GM13976 (cell line): ENCODE data around the gene RASGRP1.

Source experiments
- DNase-seq: peaks from one replicate; pipeline ENCODE4 v3.0.0; 2012; ENCODE audit warnings: low spot score
- in situ Hi-C: fragments of 300-500 bp; cut with MboI; formaldehyde crosslinking; loops from one replicate; pipeline ENCODE4 v1.12.0; 2022; ENCODE audit warnings: low sequenced_read_pairs, mixed read lengths, inconsistent platforms; ENCODE audit not compliant: unreplicated experiment
- TF ChIP-seq, protein P1 (sequence below): IDR thresholded peaks from 2 replicates; pipeline ENCODE4 v1.5.1; 2012; ENCODE audit warnings: borderline replicate concordance, mild to moderate bottlenecking; ENCODE audit not compliant: insufficient read depth; ENCODE audit errors: extremely low read depth, missing control alignments, control extremely low read depth

RASGRP1 gene

DNA sequence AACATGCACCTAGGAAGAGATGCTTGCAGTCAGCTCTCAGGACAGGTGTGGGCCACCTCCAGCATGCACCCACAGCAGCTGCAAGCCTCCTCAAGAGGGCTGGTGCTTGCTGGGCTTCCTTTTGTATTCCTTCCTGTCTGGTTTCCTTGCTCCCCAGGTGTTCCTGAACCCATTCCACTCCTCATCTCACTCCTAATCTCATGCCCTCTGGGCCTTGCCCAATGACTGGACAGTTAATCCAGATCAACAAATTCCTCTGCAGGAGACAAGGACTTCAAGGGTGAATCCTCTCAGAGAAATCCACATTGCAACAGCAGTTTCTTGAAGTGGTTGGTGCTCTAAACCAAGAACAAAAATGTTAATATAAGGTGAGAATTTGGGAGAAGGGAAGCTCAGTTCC, 30.7 kb downstream of the RASGRP1 start:
- in situ Hi-C loops, result no loop called here
- DNase-seq, result no peak
- TF ChIP-seq, protein P1, sequence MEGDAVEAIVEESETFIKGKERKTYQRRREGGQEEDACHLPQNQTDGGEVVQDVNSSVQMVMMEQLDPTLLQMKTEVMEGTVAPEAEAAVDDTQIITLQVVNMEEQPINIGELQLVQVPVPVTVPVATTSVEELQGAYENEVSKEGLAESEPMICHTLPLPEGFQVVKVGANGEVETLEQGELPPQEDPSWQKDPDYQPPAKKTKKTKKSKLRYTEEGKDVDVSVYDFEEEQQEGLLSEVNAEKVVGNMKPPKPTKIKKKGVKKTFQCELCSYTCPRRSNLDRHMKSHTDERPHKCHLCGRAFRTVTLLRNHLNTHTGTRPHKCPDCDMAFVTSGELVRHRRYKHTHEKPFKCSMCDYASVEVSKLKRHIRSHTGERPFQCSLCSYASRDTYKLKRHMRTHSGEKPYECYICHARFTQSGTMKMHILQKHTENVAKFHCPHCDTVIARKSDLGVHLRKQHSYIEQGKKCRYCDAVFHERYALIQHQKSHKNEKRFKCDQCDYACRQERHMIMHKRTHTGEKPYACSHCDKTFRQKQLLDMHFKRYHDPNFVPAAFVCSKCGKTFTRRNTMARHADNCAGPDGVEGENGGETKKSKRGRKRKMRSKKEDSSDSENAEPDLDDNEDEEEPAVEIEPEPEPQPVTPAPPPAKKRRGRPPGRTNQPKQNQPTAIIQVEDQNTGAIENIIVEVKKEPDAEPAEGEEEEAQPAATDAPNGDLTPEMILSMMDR, result no peak

DNA sequence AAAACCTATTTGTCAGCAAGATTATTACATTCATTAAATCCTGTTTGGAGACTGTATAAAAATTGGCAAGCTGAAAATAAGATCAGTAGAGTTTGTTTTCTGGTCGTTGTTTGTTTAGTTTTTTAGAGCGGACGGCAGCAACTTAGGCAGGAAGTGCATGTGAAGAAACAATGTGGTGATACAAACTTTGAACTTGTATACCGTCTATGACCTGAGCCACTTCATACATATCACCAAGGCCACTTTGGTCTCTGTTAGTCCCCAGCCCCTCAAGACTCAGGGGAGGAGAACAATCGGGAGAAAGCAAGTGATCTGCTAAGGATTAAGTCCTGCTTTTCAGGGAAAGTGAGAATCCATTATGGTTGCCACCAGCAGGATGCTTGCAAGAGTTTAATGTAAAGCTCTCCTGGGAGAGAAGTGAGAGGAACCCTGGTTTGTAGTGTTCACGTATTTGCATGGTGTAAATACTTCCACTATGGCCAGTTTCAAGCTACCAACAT, 31.1 kb downstream of the RASGRP1 start:
- no peak for DNase-seq
- TF ChIP-seq, protein P1, result no peak
- in situ Hi-C loops, result no loop called here

DNA sequence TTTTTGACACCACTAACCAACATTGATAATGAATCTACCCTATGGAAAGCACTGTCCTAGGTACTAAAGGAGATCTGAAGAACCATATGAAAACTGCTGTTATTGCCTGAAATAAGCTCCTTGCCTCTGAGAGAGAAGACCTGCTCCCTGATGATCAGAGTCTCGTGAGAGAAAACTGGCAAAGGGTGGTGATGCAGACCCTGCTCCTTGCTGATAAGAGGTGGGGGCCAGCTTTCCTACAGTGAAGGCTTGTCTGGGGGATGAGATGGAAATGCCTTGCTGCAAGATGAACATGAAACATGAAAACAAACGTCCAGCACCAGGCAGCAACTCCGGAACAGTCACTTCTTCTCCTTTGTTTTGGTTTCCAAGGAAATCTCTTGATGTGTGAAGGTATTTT, 31.9 kb downstream of the RASGRP1 start:
- in situ Hi-C loops, result no loop called here
- TF ChIP-seq, protein P1, result no peak
- DNase-seq, result no peak

DNA sequence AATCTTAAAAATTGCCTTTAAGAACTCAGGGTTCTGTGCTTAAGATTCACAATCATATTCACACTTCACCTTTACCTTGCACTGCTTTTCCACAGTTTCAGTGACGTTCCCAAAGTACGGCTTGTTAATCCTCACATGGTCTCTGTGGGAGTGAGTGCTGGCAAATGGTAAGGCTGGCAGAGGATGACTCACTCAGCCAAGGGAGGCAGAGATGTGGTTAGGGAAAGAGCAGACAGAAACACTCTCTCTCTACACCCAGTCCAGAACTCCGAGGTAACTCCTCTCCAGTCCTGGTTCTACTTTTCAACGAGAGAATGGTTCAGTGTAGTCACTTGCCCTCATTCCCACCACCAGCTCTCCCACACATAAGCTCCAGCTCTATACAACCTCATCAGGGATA, 33.1 kb downstream of the RASGRP1 start:
- in situ Hi-C loops, result no loop called here
- TF ChIP-seq, protein P1, result no peak
- no peak for DNase-seq

DNA sequence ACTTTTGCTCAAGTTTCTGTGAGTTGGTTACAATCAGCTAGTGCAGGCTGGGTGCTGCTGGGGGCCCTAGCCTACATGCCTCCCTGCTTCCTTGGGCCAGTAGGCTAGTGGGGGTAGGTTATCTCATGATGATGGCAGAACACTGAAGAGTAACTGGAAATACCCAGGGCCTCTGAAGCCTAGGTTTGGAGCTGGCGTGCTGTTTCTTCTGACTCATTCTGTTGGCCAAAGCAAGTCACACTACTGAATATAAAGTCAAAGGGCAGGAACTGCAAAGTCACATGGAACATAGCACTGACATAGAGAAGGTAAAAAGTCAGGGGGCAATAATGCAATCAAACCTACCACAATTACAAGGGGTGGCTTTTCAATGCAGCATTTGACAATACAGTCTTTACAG, 34.5 kb downstream of the RASGRP1 start:
- DNase-seq, result no peak
- TF ChIP-seq, protein P1, result no peak
- in situ Hi-C loops, result no loop called here

DNA sequence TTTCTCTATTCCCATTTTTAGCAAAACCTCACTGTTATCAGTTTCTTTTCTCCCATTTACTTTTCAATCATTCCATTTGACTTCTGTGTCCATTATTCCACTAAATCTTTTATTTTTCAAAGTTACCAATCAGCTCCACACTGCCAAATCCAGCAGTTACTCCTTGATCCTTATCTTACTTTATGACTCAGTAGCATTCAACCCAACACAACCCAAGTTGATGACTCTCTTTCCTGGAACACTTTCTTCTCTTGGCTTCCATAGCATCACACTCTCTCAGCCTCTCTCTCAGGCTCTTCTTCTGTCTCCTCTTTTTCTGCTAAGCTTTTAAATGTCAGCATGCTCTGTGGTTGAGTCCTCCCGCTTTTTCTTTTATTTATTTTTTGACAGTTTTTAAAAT, 36.3 kb downstream of the RASGRP1 start:
- in situ Hi-C loops, result no loop called here
- no peak for DNase-seq

DNA sequence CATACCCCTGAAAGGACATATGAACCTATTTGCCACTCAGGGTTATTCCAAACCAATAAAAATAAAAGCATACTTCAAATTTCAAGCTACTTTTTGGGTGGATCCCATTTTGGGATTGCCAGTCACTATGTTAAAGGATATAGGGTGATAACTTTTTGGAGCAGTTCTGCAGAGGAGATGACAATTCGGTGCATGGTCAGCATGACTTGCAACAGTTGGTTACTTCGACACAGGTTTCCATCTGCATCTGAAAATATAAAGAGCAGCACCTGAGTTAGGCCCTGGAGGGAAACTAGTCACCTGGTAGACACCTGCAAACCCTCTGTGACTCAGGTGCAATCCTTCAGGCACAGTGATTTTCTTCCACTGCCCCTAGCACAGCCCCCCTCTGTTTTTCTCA, 38.5 kb downstream of the RASGRP1 start:
- TF ChIP-seq, protein P1, result no peak
- DNase-seq, result no peak
- in situ Hi-C loops, result no loop called here

More for the DNA sequence above, 36.3 kb downstream of the RASGRP1 start:
- TF ChIP-seq, protein P1, result no peak
